Glomerular visceral epithelial cell (primary cell): ENCODE measurements around the gene TRAPPC5.

Source experiments
- DNase-seq: peaks from one replicate; pipeline ENCODE4 v3.0.0-alpha.2; 2016; ENCODE audit errors: extremely low spot score

Gene TRAPPC5

DNA sequence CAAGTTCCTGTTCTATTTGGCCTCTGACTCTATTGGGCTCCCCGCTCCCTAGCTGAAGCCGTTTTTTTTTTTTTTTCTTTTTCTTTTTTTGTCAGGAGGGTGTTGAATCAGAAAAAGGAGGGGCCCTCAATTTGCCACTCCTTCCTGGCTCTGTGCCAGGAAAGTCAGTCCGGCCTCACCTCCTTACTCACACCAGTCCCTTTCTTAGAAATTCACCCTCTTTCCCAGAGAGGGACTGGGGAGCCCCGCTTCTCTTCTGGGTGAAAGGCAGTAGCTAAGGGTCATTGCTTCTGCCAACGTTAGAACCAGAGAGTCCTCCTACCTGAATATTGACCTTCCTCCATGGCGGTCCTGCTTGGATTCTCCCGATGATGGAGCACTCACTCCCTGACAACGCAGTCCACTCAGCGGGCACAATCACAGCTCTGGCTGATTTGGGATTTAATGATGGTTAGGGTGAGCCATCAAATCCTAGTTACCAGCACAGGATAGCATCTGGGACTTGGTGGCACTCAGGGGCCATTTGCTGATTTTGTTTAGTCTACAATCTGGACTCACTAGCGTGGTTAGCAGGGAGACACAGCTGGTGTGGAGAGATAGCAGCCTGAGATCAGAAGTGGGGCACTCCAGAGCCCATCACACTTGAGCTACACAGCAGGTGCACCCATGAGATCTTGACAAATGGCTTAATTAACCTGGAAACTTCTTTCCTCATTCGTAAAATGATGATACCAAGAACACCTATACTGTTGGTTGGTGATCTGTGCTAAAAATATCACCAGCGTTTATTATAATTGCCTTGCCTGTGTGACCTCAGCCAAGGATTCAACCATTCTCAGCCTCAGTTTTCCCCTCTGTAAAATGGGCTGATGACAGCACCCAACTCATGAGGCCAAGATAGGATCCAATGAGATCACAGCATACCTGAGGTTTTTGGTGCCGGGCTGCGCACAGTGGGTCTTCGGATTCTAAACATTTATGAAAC is 19.1 kb downstream of the TRAPPC5 start:
- no peak for DNase-seq

DNA sequence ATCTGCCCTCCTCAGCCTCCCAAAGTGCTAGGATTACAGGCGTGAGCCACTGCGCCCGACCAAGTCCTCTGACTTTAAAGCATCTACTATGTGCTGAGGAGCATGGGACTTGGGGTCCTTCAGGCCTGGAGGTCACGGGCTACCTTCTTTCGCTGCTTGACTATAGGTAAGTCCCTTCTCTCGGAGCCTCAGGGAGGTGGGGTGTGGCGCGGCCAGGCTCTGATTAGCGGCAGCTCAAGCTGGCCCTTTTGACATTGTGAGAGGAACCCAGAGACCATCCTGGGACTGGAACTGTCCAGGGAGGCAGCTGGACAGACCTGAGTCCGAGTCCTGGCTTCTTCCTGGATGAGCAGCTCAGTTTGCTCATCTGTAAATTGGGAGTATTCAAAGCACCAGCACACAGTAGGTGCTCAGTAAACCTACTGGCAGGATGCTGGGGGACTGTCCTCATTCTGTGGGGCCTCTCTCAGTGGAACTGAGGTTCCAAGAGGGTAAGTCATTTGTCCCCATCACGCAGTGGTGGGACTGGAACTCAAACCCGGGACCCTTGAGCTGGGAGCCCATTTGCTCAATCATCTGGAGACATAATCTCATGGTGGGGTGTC is 20.5 kb downstream of the TRAPPC5 start:
- DNase-seq: no peak

DNA sequence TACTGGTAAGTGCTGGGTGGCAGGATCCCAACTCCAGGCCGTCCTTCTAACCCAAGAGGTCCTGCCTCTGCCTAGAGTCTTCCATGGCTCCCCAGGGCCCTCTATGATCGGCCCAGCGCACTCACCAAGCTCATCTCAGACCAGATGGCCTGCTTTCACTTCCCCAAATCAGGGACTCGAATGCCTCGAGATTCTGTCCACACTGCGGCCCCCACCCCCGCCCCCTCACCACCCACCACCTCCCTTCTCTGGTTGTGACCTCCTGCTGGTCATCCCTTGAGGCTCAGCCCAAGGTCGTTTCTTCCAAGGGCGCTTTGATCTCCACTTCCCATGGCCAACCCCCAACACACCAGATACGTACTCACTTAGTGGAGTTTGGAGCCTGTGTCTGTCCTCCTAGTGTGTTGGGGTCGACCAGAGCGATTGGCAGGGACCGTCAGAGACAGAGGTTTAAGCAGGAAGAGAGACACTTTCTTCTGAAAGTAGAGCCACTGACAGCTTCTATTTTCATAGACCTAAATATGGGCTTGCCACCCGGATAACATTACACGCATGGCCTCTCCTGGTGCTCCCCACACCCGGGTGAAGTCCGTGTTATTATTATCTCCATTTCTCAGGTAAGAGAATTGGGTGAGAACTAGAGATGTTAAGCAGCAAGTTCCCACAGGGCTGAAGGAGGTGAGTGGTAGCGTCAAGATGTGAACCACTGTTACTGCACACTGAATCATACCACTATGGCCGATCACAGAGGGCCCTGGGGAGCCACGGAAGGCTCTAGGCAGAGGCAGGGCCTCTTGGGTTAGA is 21.2 kb downstream of the TRAPPC5 start, which contains the start of gene FCER2:
TSS of gene FCER2 (minus strand) at position 478 of the 804 bp plus-strand sequence. CDS start 2,371 bp downstream, outside the sequence.
- no peak for DNase-seq

DNA sequence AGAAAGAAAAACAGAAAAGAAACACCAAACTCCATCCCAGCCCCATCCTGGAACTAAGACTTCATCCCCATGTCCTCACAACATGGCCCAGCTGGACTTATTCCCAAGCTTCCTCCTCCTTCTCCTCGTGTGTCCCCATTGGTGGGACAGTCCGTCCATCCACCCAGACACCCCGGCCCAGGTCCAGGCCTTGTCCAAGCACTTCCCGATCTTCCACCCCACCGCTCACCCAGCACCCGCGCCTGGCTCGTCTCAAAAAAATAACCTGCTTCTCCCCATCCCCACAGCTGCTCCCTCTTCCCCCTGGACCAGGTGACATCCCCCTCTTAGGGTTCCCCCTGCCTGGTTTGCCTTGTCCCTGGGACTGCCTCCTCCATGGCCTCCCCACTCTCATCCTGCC is 22.7 kb downstream of the TRAPPC5 start:
- DNase-seq: no peak

DNA sequence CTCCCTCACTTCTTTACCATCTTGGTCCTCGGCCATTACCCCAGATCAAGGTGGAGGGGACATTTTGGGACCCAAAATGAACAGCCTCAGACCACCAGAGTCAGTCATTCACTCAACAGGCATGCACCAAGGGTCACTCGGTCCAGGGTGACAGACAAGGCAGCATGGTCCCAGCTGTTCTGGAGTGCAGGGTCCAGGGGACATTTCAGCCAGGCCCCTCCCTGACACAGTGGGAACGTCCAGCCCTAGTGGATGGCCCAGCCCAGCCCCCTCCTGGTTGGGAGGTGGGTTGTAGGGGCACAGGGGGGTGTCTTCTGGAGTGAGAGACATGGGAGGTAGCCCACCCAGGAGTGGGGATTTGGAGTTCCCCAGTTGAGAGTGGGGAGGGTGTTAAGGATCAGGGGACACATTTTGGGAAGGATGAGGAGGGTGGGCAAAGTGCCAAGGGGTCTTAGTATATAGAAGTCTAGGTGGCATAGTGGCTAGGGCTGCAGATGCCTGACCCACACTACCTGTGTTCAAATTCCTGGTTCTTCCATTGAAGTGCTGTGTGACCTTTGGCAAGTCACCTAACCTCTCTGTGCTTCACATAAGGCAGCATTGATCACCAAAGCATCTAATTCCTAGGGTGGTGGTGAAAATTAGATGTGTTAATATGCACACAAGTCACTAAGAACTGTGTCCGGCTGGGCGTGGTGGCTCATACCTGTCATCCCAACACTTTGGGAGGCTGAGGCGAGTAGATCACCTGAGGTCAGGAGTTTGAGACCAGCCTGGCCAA is 23.8 kb downstream of the TRAPPC5 start:
- DNase-seq: no peak

DNA sequence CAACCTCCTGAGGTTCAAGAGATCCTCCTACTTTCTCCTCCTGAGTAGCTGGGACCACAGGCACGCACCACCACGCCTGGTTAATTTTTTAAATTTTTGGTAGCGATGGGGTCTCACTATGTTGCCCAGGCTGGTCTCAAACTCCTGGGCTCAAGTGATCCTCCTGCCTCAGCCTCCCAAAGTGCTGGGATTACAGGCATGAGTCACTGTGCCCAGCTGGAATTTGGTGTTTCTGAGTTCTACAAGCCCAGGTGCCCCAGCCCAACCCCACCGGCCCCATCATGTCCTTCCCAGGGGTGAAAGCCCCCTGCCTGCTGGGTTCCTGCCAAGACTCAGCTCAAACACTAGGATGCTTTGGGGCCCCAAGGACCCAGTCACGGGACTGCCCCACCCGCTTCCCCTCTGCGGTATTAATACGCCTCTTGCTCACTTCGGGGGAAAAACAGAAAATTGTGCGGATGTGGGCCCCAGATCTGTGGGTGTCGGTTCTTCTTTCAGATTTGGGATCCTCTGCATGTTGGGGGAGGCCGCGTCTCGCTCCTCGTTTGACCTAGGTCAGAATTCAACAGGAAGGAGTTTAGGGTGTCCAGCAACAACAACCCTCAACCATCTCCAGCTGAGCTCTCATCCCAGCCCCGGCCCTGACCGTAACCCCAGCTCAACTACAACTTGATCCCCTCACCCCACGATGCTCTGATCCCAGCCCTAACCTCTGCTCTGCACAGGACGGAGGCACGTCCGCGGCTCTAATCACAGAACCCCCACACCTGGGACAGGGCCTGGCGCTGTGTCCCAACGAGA is 25.0 kb downstream of the TRAPPC5 start:
- DNase-seq: no peak

DNA sequence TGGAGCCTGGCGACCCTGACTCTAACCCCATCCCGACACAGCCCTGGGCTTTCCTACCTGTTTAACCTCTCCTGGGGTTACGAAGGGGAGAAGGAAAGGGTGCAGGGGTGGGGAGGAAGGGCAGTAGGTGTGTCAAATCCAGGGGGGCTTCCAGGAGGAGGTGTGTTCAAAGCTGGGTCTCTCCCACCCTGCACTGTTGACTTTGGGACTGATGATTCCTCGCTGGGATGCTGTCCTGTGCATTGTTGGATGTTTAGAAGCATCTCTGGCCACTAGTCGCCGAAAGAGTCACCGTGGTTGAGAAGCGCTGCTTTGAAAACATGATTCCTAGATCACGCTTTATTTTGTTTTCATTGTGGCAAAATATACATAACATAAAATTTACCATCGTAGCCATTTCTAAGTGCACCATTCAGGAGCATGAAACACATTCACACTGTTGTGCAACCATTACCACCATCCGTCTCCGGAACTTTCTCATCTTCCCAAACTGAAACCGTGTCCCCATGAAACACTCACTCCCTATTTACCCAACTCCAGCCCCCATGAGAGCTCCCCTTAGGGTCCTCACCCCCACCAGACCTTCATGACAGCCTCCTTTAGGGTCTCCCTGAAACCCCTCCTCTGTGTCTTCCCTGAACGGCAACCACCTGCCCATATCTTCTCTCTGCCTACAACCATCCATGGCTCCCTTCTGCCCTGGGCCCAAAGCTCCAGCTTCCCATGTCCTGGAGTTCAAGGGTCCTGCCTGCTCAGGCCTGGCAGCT is 25.7 kb downstream of the TRAPPC5 start:
- no peak for DNase-seq

DNA sequence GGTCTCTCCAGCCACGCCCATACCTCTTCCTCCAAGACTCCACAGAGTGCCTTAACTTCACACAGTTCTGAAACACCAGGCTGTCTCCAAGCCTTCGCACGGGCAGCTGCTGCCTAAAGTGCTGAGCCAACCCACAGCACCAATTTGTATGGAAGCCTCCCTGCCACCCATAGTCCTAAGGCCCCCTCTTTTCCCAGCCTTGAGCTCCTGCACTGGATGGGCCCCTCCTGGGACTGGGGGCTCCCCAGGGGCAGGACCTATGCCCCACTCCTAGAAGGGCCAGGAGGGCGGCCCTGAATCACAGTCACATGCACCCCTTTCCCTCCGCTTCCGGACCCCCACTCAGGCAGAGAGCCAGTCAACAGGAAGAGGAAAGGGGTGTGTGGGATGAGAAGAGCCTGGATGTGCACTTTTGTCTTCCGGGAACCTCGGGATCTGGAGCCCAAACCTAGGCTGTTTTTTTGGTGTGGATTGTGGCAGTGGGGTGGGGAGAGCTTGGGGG is 26.4 kb downstream of the TRAPPC5 start:
- DNase-seq: no peak

DNA sequence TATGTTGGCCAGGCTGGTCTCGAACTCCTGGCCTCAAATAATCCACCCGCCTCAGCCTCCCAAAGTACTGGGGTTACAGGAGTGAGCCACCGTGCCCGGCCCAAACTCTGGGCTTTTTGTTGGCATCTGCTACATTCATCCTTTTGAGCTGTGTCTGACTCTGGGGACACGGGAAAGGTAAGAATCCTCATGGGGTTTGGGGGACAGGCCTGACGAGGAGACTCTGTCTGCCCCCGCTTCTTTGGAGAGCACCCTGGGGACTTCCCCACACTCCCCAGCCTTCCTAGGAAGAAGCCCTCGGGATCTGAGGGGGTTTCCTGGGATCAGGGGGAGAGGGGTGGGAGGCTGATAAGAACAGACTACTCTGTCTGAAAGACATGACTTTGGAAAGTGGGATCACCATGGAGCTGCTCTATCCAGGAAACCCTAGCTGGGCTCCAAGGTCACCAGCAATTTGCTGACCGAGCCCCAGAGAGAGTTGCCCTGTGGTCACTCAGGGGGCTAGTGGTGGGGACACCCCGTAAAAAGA is 29.4 kb downstream of the TRAPPC5 start:
- DNase-seq: no peak

DNA sequence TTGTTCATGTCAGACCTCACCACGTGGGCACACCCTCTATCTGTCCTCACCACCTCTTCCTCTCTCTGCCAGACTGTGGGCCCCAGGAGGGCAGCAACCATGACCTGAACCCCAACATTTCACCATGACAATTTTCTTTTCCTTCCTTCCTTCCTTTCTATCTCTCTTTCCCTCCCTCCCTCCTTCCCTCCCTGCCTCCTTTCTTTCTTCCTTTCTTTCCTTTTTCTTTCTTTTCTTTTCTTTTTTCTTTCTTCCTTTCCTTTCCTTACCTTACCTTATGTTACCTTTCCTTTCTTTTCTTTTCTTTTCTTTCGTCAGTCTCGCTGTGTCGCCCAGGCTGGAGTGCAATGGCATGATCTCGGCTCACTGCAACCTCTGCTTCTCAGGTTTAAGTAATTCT is 30.0 kb downstream of the TRAPPC5 start:
- DNase-seq: no peak

DNA sequence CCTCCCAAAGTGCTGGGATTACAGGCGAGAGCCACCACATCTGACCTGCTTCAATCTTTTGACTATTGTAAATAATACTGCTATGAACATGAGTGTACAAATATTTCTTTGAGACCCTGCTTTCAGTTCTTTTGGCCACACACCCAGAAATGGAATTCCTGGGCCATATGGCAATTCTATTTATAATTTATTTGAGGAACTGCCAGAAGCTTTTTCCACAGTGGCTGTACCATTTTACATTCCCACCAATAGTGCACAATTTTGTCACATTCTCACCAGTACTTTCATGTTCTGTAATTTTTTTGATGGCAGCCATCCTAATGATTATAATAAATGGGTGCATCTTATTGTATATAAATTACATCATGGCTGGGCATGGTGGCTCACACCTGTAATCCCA is 35.0 kb downstream of the TRAPPC5 start:
- DNase-seq: no peak

DNA sequence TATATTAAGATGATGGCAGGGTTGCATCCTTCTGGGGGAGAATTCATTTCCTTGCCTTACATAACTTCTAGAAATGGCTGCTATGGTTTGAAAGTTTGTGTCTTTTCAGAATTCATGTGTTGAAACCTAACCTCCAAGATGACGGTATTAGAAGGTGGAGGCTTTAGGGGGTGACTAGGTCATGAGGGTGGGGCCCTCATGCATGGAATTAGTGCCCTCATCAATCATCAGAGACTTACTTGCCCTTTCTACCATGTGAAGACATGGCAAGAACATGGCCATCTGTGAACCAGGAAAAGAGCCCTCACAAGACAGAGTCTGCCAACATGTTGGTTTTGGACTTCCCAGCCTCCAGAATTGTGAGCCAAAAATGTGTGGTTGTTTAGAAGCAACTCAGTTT is 36.1 kb downstream of the TRAPPC5 start:
- no peak for DNase-seq

DNA sequence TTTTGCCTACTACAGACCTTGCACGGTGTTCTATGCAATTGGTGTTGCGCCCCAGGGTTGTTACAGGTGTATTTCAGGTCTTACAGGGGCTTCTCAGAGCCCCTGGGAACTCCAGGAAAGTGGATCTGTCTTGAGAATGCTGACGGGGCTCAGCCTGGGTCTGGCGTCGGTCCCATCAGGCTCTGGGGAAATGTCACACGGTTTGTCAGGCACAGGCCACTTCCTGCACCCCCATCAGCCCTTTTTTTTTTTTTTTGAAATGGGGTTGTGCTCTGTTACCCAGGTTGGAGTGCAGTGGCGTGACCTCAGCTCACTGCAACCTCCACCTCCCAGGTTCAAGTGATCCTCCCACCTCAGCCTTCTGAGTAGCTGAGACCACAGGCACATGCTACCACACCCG is 38.0 kb downstream of the TRAPPC5 start:
- no peak for DNase-seq

DNA sequence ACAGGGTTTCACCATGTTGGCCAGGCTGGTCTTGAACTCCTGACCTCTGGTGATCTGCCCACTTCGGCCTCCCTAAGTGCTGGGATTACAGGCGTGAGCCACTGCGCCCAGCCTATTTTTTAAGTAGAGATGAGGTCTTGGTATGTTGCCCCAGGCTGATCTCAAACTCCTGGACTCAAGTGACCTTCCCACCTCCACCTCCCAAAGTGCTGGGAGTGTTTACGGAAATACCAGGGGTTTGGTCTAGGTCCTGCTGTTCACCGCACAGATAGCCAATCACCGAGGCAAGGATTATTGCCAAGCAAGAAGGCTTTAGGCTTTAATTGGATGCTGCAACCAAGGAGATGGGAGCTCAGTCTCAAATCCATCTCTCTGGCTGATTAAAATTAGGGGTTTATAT is 39.7 kb downstream of the TRAPPC5 start:
- DNase-seq: no peak

DNA sequence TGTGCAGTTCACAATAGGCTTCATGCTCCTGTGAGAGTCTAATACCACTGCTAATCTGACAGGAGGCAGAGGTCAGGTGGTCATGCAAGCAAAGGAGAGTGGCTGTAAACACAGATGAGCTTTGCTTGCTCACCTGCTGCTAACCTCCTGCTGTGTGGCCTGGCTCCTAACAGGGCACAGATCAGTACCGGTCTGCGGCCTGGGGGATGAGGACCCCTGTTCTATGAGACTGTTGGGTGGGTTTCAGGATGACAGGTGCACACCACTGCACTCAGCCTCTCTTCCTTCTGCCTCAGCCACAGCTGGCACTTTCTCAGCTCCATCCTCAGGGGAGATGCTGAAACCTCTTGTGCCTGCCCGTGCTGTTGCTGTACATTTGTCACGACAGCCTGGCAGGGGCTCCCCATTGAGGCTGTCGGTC is 41.6 kb downstream of the TRAPPC5 start:
- no peak for DNase-seq

DNA sequence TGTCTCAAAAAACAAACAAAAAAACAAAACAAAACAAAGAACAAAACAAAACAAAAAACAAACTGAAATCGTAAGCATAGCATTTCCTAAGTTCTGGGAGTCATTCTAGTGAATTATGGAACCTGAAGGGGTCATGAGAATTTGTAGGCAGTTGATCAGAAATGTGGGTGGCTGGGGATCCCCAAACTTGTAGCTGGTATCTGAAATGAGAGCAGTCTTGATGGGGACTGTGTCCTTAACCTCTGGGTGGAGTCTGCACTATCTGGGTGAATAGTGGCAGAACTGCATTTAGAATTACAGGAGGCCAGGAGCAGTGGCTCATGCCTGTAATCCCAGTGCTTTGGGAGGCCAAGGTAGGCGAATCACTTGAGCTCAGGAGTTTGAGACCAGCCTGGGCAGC is 45.2 kb downstream of the TRAPPC5 start:
- DNase-seq: no peak

DNA sequence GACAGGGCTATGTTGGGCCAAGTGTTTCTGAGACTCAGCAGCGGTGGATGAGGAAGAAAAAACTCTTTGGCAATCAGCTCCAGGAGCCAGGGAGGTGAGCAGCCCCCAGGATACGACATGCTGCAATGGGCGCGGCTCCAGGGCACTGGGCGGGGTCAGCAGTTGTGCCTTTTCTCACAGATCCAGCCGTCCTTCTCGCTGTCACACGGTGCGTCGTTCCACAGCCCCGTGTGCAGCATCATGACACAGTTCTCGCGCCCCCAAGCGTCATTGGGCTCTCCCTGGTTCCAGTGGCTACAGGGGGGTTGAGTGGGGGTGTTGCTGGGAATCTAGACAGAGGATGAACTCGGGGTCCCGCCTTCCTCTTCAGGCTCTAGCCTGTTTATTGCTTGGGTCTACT is 48.6 kb downstream of the TRAPPC5 start:
- DNase-seq: no peak

DNA sequence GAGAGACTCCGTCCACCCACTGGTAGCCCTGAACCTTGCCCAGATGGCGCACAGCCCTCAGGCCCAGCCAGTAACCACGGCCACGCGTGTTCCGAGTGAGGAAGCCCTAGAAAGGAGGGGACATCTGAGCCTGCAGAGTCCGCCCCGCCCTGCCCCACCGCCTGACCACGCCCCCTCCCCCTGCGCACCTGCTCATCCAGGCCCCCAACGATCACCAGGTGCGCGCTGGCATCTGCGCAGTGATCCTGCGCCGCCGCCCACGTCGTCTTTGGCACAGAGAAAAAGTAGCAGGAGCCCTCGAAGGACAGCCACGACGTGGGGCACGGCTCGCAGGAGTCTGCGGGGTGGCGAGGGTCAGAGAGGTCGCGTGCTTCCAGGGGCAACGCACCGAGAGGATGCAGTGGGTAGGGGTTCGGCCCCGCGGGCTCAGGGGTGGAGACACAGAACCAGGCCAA is 49.2 kb downstream of the TRAPPC5 start:
- DNase-seq: no peak
